SK-N-SH treated with all-trans-retinoic acid at 6 μM for 48 hours (cell line): ENCODE data around the gene GALNT17.
"Not testable (repeated sequence)": the region's sequence is repeated elsewhere in the genome, so short reads cannot be mapped to it uniquely, and the experiment has no call there.

Source experiments
- ATAC-seq: fragments of 200-7000 bp; cut with Tn5 transposase; 3 replicates; pipeline ENCODE4 v1.9.1; 2020; ENCODE audit warnings: mild to moderate bottlenecking, moderate library complexity
- ARNTL ChIP-seq: fragments of 450-650 bp; formaldehyde crosslinking; IDR thresholded peaks from 2 replicates; pipeline ENCODE4 v1.5.0; 2020; ENCODE audit warnings: low read depth, mild to moderate bottlenecking, moderate library complexity, borderline replicate concordance
- BACH2 ChIP-seq: fragments of 250-450 bp; sonication (Bioruptor Pico); IDR thresholded peaks from 2 replicates; pipeline ENCODE4 v1.9.0; 2021; ENCODE audit warnings: mild to moderate bottlenecking, borderline replicate concordance
- CSDC2 ChIP-seq: fragments of 250-450 bp; sonication (Bioruptor Pico); IDR thresholded peaks from 2 replicates; pipeline ENCODE4 v1.5.0; 2020; ENCODE audit warnings: mild to moderate bottlenecking, moderate library complexity
- CSRNP3 ChIP-seq: fragments of 250-450 bp; sonication (Bioruptor Pico); IDR thresholded peaks from 2 replicates; pipeline ENCODE4 v1.5.1; 2021; ENCODE audit warnings: mild to moderate bottlenecking, moderate library complexity
- ESRRG ChIP-seq: fragments of 250-450 bp; sonication (Bioruptor Pico); IDR thresholded peaks from 2 replicates; pipeline ENCODE4 v1.6.1; 2021; ENCODE audit warnings: mild to moderate bottlenecking
- GLIS3 ChIP-seq: fragments of 250-450 bp; sonication (Bioruptor Pico); IDR thresholded peaks from 2 replicates; pipeline ENCODE4 v1.5.0; 2020; ENCODE audit warnings: mild to moderate bottlenecking, moderate library complexity
- OSR1 ChIP-seq: fragments of 250-450 bp; sonication (Bioruptor Pico); IDR thresholded peaks from 2 replicates; pipeline ENCODE4 v1.8.0; 2022; ENCODE audit warnings: moderate library complexity, mild to moderate bottlenecking, inconsistent platforms
- POU6F1 ChIP-seq: fragments of 250-450 bp; sonication (Bioruptor Pico); IDR thresholded peaks from 2 replicates; pipeline ENCODE4 v1.8.0; 2021; ENCODE audit warnings: low read depth, mild to moderate bottlenecking, moderate library complexity, borderline replicate concordance
- RARB ChIP-seq: fragments of 250-450 bp; sonication (Bioruptor Pico); IDR thresholded peaks from 2 replicates; pipeline ENCODE4 v1.8.0; 2021; ENCODE audit warnings: mild to moderate bottlenecking, moderate library complexity
- SNAI2 ChIP-seq: fragments of 250-450 bp; sonication (Bioruptor Pico); IDR thresholded peaks from 2 replicates; pipeline ENCODE4 v1.5.0; 2020; ENCODE audit warnings: mild to moderate bottlenecking, moderate library complexity
- TCF4 ChIP-seq: fragments of 250-450 bp; sonication (Bioruptor Pico); IDR thresholded peaks from 2 replicates; pipeline ENCODE4 v1.8.0; 2021; ENCODE audit warnings: mild to moderate bottlenecking, moderate library complexity, borderline replicate concordance
- TSHZ2 ChIP-seq: fragments of 250-450 bp; sonication (Bioruptor Pico); IDR thresholded peaks from 2 replicates; pipeline ENCODE4 v1.5.0; 2020; ENCODE audit warnings: mild to moderate bottlenecking, moderate library complexity
- ZC3H10 ChIP-seq: fragments of 250-450 bp; sonication (Bioruptor Pico); IDR thresholded peaks from 2 replicates; pipeline ENCODE4 v1.5.1; 2021; ENCODE audit warnings: mild to moderate bottlenecking, moderate library complexity
- ZFP3 ChIP-seq: fragments of 250-450 bp; sonication (Bioruptor Pico); IDR thresholded peaks from 2 replicates; pipeline ENCODE4 v1.5.0; 2020; ENCODE audit warnings: mild to moderate bottlenecking, moderate library complexity
- ZFP30 ChIP-seq: fragments of 450-650 bp; formaldehyde crosslinking; IDR thresholded peaks from 2 replicates; pipeline ENCODE4 v1.5.0; 2022; ENCODE audit warnings: mild to moderate bottlenecking, moderate library complexity
- ZNF565 ChIP-seq: fragments of 450-650 bp; formaldehyde crosslinking; conservative IDR thresholded peaks from 2 replicates; pipeline ENCODE4 v1.5.0; 2020; ENCODE audit warnings: low read depth, mild to moderate bottlenecking, moderate library complexity
- ZNF8 ChIP-seq: fragments of 450-650 bp; formaldehyde crosslinking; IDR thresholded peaks from 2 replicates; pipeline ENCODE4 v1.5.0; 2020; ENCODE audit warnings: mild to moderate bottlenecking, moderate library complexity

Gene GALNT17

GRCh38 chr7:71206184-71206583 is 74.2 kb downstream of the GALNT17 start:
- TF ChIP-seq CSRNP3 (CRISPR knock-in tag) (no peak), ZFP3 (CRISPR knock-in tag) (no peak), GLIS3 (CRISPR knock-in tag) (no peak), TCF4 (CRISPR knock-in tag) (no peak), ZNF8 (CRISPR knock-in tag) (no peak), SNAI2 (CRISPR knock-in tag) (no peak), TSHZ2 (CRISPR knock-in tag) (no peak), ESRRG (CRISPR knock-in tag) (no peak)
- TF ChIP-seq, all 23 proteins: peak for 0
- ATAC-seq = no peak

GRCh38 chr7:71208881-71209280 is 76.9 kb downstream of the GALNT17 start:
- TF ChIP-seq TCF4 (CRISPR knock-in tag) (no peak), ZC3H10 (no peak), ZNF8 (CRISPR knock-in tag) (no peak)
- ATAC-seq = no peak

- not testable (repeated sequence) for ATAC-seq
These were observed 77.5 kb downstream of the GALNT17 start for GRCh38 chr7:71209484-71209883.

- ATAC-seq = no peak
- TF ChIP-seq CSDC2 = no peak
- no peak for TF ChIP-seq POU6F1 (CRISPR knock-in tag)
- TF ChIP-seq OSR1 (CRISPR knock-in tag) = no peak
- TF ChIP-seq ZNF8 (CRISPR knock-in tag) = no peak
These were observed 78.3 kb downstream of the GALNT17 start for GRCh38 chr7:71210220-71210619.

- not testable (repeated sequence) for ATAC-seq
These were observed 80.5 kb downstream of the GALNT17 start for GRCh38 chr7:71212433-71212832.

GRCh38 chr7:71216211-71216610 is 84.3 kb downstream of the GALNT17 start:
- TF ChIP-seq ZNF565 (CRISPR knock-in tag) (no peak), TSHZ2 (CRISPR knock-in tag) (no peak), BACH2 (no peak), RARB (no peak), CSDC2 (no peak), GLIS3 (CRISPR knock-in tag) (no peak), ARNTL (CRISPR knock-in tag) (no peak), ZFP3 (CRISPR knock-in tag) (no peak), OSR1 (CRISPR knock-in tag) (no peak), ZFP30 (CRISPR knock-in tag) (no peak), TCF4 (CRISPR knock-in tag) (no peak), ZC3H10 (no peak), SNAI2 (CRISPR knock-in tag) (no peak)
- no peak for ATAC-seq
